SK-N-DZ (cell line): Measurements from ENCODE around the gene ZNF792.
A peak's percentile ranks its signal among the peaks of the same experiment; 100 is the strongest.
"Not testable (repeated sequence)": the region's sequence is repeated elsewhere in the genome, so short reads cannot be mapped to it uniquely, and the experiment has no call there.

Experiments used
- DNase-seq: peaks from one replicate; pipeline ENCODE4 v3.0.0-alpha.2; 2015; ENCODE audit warnings: low spot score

Gene ZNF792

DNA sequence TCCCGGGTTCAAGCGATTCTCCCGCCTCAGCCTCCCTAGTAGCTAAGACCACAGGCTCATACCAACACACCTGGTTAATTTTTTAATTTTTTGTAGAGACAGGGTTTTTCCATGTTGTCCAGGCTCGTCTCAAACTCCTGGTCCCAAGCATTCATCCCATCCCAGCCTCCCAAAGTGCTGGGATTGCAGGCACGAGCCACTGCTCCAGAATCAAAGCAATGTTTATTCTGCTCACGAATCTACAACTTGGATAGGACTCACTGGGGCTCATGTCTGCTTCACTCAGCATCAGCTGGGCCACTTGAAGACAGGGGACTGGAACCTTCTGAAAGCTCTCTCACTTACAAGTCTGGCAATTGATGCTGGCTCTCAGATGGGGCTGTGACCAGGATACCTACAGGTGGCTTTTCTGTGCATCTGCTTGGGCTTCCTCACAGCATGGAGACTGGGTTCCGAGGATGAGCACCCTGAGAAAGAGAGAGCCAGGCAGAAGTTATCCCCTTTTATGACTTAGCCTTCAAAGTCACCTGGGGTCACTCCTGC is 8.2 kb upstream of the ZNF792 start:
- DNase-seq: no peak

GRCh38 chr19:34970185-34970780 is 6.3 kb upstream of the ZNF792 start:
- DNase-seq: not testable (repeated sequence)

- no peak for DNase-seq
Measured at GRCh38 chr19:34969721-34970120, 5.7 kb upstream of the ZNF792 start.

GRCh38 chr19:34967551-34967950 is 3.5 kb upstream of the ZNF792 start:
- DNase-seq: no peak

DNA sequence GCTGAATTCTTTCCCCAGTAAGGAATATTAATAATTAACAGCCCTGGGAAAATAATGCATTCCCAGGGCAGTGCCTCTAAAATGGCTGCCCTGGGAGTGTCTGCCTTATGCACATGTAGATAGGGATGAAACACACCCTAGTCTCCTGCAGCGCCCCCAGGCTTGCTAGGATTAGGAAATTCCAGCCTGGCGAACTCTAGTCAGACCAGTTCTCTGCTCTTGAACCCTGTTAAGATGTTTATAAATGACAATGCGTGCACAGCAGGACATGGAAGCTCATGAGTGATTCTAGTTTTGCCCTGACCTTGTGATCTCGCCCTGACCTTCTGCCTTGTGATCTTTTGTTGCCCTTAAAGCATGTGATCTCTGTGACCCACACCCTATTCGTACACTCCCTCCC is 1.5 kb upstream of the ZNF792 start:
- DNase-seq: not testable (repeated sequence)

DNA sequence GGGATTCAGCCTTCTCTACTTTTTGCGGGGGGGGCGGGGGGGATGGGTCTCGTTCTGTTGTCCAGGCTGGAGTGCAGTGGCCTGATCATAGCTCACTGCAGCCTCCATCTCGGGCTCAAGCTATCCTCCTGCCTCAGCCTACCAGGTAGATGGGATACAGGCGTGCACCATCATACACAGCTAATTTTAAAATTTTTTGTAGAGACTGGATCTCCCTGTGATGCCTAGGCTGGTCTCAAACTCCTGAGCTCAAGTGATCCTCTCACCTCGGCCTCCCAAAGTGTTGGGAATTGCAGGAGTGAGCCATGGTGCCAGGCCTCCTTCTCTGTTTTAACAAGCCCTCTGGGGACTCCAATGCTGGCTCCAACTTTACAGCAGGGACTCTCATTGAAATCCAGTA is 569 bp upstream of the ZNF792 start:
- DNase-seq: no peak

DNA sequence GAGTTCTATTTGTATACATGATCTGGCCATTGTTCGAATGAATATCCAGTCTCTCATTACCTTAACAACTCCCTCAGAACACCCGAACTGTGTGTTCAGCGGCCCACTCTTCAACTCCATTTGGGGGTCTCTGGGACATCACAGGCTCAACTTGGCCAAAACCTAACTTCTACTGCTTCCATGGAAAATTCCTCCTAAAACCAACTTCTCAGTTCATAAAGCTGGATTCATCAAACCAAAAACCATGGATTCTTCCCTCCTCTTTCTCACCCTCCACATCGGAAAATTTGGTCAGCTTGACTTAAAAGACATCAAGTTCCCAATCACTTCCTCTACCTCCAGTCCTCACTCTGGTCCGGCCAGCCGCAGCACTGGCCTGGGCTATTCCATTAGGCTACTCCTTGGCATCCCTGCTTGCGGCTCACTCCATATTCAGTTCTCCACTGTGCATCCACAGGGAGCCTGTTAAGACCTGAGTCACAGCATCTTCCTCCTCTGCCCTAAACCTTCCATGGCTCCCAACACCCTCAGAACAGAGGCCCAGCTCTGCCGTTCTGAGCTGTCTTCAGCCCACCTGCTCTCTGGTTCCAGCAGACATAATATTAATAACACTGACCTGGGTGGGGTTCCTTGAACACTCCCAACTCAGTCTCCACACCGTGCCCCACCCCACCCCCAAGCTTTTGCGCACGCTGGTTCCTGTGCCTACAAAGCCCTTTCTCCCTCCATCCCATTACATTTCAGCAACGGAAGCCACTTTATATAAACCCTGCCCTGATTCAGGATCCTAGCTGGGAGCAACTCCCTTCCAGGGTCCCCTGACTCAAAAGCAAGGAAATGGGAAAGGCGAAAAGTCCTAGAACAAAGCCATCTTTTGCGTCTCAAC is 1.1 kb downstream of the ZNF792 start:
- no peak for DNase-seq

DNA sequence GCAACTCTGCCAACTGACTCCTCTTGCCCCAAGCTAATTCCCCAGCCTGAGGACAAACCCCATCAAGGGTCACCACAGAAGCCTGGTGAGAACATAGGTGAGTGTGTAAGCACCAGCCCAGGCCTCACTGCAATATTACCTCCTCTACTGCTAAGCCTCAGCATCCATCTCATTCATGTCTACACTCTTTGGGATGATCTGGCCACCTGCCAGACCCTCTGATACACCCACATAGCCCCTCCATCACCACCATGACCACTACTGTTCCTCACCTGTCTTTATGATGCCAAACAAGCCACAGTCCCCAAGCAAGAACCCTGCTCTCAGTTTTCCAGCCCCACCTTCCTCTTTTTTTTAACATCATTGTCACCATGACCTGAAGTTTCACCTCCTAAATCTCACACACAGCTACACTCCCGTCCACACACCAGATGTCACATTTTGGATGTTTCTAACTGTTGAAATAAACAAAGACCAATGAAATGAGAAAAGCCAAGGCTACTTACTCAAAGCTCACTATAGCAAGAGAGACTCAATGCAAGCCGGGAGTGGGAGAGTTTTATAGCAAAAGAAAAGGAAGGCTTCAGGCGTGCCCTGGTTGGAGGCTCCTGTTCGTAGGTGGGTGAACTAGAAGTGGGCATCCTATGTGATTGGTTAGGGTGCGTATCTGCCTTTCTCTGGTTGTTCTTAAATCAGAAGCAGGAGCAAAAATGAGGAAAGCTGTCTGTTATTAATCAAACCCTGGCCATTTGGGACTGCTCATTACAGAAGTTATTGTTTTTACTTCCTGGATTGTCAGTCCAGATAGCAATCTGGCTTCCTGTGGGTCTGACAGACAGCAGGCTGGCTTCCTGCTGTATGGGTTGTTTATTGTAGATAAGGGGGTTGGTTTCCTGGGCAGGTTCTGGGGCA is 2.0 kb downstream of the ZNF792 start:
- no peak for DNase-seq

- no peak for DNase-seq
Measured at GRCh38 chr19:34960940-34961679, 2.9 kb downstream of the ZNF792 start.

DNA sequence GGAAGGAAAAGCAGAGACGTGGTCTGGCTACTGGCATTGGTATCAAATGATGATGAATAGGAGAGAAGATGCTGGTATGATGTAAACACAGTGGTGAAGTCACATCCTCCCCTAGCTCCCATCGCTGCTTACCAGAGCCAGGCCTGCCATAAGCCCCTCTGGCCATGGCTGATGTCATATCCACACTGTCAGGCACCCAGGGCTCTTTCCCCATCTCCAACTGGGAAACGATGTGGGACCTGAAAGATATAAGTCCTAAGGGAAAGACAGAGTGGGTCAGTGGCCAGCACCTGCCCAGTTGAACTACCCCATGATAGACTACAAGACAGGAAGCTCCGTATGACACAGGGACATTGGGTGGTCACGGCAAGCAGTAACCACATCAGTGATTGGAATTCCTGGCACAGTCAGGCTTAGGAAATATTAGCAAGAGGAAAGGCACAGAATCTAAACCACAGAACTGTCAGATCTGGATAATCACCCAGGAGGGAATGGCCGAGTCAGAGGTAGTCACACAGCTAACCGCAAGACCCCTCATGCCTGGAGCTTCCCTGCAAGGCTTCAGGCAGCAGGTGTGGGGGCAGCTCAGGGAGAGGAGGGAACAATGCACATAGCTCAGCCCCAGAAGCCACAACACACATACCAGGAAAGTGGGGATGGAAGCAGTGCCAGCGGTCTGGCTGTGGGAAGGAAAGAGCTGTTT is 3.8 kb downstream of the ZNF792 start:
- DNase-seq: no peak

- no peak for DNase-seq
Measured at GRCh38 chr19:34959021-34959420, 5.0 kb downstream of the ZNF792 start.

- DNase-seq: no peak
Measured at GRCh38 chr19:34957830-34958751, 5.9 kb downstream of the ZNF792 start.

DNA sequence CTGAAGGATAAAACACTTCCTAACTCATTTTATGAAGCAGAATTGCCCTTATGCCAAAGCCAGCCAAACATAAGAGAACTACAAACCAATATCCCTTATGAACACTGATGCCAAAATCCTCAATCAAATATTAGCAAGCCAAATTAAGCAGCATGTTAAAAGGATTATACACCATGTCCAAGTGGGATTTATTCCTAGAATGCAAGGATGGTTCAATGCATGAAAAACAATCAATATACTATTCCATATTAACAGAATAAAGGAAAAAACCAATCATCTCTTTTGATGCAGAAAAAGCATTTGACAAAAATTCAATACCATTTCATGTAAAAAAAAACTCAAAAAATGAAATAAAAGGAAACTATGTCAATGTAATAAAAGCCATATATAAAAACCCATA is 10.9 kb downstream of the ZNF792 start:
- DNase-seq: no peak

DNA sequence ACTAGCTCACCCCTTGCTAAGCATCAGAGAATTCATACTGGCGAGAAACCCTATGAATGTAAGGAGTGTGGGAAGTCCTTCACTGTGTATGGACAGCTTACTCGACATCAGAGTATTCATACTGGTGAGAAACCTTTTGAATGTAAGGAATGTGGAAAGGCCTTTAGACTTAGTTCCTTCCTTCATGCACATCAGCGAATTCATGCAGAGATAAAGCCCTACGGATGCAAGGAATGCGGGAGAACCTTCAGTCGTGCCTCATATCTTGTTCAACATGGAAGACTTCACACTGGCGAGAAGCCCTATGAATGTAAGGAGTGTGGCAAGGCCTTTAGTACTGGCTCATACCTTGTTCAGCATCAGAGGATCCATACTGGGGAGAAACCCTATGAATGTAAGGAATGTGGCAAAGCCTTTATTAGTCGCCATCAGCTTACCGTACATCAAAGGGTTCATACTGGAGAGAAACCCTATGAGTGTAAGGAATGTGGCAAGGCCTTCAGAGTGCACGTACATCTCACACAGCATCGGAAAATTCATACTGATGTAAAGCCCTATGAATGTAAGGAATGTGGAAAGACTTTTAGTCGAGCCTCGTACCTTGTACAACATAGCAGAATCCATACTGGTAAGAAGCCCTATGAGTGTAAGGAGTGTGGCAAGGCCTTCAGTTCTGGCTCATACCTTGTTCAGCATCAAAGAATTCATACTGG is 20.0 kb downstream of the ZNF792 start:
- DNase-seq: no peak

DNA sequence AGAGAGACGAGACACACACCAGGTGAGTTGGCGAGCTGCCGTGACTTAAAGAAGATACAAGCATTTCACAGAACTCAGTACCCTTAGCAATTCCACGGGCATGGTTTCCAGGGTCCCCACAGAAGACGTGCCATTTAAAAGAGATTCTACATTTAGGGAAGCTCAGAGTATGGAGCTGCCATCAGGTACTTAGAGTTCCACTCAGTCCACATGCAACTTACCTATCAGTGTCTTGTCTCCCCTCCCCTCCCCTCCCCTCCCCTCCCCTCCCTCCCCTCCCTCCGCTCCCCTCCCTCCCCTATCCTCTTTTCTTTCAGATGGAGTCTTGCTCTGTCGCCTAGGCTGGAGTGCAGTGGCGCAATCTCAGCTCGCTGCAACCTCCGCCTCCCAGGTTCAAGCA is 25.1 kb downstream of the ZNF792 start:
- DNase-seq: no peak

DNA sequence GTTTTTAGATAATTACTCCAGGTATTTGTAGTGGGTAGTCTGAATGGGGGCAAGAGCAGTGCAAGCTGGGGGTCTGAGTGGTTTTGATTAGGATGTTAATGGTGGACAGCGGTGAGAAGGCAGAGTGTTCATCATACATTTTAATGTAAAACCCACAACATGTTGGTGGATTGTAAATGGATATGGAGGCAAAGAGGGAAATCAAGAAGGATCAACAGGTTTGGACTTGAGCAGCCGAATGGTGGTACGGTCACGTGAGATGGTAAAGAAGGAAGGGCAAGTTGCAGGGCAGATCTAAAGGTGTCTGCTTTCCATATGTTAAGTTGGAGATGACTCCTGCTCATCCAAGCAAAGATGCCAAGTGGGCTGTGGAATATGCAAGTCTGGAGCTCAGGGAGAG is 27.8 kb downstream of the ZNF792 start:
- DNase-seq: no peak

DNA sequence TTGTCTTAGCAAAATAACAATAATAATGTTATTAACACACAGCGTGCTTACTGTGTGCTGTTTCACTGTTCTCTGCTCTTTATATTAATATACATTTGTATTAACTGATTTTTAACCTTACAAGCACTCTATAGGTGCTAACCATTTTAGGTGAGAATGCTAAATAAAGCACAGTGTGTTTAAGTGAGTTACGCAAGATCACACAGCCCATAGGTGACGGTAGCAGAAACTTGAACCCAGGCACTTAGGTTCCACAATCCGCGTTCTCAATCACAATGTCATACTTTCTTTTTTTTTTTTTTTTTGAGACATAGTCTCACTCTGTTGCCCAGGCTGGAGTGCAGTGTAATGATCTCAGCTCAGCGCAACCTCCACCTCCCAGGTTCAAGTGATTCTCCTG is 31.5 kb downstream of the ZNF792 start:
- DNase-seq: no peak

DNA sequence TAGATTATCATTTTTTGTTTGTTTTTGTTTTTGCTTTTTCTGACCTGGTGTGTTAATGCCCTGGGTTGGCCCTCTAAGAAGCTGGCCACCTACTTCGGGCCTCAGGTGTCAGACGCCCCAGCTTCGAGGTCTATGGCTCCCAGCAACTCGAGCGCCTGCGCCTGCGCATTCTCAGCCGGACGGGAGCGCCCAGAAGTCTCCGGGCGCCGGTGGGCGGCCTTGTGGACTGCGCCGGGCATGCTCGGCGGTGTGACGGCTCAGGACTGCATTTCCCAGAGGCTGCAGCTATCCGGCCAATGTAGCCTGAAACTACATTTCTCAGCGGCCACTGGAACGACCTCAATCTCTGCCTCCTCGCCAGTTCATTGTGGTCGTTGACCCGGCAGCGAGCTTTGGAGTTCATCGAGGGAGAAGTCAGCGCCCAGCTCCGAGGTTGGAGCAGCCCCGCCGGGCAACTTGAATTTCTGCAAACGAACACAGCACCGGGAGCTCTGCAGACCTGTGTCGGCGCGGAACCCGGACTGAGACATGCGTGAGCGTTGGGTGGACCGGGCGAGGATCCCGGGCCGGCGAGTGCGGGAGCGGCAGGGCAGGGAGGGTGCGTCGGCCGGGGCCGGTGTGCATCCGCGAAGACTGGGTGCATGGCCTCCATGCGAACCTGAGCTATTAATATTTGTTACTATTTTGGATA is 37.2 kb downstream of the ZNF792 start, which contains the start of gene ZNF30:
Gene ZNF30, plus strand, starts transcription at position 219 of the 691 bp plus-strand sequence. CDS start 3,045 bp downstream, outside the sequence.
- DNase-seq: peak; percentile 88
